ENCODE data around the gene PASK. TPM values are rescaled to one million over a fixed set of nuclear protein-coding genes. Genes with fewer than 3 reads are reported as not detected.

The PASK gene
- polyA plus RNA-seq, 1 donor from 2014 or later = 26.0 TPM

DNA sequence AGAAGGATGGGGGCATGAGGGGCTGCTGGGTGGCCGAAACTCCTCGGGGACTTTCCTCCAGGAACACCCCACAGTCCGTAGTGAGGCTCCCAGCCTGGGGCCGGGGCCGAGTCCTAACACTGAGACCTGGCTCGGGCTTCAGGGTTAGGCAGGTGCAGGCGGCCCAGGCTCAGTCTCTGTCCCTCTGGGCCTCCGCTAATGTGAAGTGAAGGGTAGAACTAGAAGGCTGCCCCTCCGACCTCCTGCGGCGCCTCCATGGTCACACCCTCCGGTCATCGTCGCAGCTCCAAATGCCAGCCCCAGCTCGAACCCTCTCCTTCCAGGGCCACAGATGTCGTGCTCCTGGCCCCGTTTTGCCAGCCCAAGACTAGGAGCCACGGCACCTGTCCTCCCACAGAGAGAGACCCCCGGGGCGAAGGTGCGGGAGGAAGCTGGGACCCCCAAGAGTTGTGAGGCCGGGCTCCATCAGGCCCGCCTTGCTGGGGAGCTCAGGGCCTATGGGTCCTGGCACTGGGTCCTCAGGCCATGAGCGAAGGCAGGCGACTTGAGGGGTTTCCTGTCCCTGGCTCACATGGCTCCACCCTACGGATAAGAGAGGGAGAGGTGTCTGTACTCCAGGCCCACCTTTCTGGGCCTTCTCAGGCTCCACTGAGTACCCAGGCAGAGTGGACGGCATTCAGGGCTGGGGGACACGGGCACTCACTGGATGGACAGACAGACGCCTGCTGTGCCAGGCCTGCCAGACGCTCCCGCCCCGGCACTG lies 40.0 kb upstream of the PASK start:
- Histone ChIP-seq H3K9me2 (ENCODE audit: insufficient read depth, low read length) (no peaks in the 10 kb centered on the region), H3K79me2 (replicated peaks; ENCODE audit: insufficient read depth, low read length) (no peaks in the 10 kb centered on the region)
- TF ChIP-seq POLR2AphosphoS5 (IDR thresholded peaks at IDR 0.05) = no peak
- TF ChIP-seq REST (IDR thresholded peaks at IDR 0.05; ENCODE audit: borderline replicate concordance) = no peak
- no peak for TF ChIP-seq MXI1 (conservative IDR thresholded peaks at IDR 0.05; ENCODE audit: poor library complexity, severe bottlenecking)
- TF ChIP-seq RAD21 (conservative IDR thresholded peaks at IDR 0.05) = no peak
- TF ChIP-seq SMC3 (conservative IDR thresholded peaks at IDR 0.05; ENCODE audit: poor library complexity) = no peak
- TF ChIP-seq EP300 (conservative IDR thresholded peaks at IDR 0.05; ENCODE audit: poor library complexity, severe bottlenecking) = no peak
- TF ChIP-seq, protein P1, sequence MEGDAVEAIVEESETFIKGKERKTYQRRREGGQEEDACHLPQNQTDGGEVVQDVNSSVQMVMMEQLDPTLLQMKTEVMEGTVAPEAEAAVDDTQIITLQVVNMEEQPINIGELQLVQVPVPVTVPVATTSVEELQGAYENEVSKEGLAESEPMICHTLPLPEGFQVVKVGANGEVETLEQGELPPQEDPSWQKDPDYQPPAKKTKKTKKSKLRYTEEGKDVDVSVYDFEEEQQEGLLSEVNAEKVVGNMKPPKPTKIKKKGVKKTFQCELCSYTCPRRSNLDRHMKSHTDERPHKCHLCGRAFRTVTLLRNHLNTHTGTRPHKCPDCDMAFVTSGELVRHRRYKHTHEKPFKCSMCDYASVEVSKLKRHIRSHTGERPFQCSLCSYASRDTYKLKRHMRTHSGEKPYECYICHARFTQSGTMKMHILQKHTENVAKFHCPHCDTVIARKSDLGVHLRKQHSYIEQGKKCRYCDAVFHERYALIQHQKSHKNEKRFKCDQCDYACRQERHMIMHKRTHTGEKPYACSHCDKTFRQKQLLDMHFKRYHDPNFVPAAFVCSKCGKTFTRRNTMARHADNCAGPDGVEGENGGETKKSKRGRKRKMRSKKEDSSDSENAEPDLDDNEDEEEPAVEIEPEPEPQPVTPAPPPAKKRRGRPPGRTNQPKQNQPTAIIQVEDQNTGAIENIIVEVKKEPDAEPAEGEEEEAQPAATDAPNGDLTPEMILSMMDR (IDR thresholded peaks at IDR 0.05; ENCODE audit: poor library complexity, severe bottlenecking) = no peak
- no peak for TF ChIP-seq TAF1 (IDR thresholded peaks at IDR 0.05; ENCODE audit: low read depth)
- TF ChIP-seq EZH2 (IDR thresholded peaks at IDR 0.05; ENCODE audit: borderline replicate concordance, insufficient read depth, low read length, poor library complexity, severe bottlenecking) = no peak

GRCh38 chr2:241188361-241189092 lies 39.3 kb upstream of the PASK start, which contains the start of gene ANO7:
TSS of gene ANO7 (plus strand) at chr2:241188677. CDS start at chr2:241190064, 1,387 bp downstream.
- Histone ChIP-seq H3K4me3 (ENCODE audit: low read length) (no peak within 1 kb of the TSS), H3K9me3 (ENCODE audit: low read length) (no peaks in the 10 kb centered on the region), H4K20me1 (ENCODE audit: insufficient read depth) (no peaks in the 10 kb centered on the region), H3K79me2 (replicated peaks; ENCODE audit: insufficient read depth, low read length) (no peaks in the 10 kb centered on the region), H3K9me2 (ENCODE audit: insufficient read depth, low read length) (no peaks in the 10 kb centered on the region), H3K9ac (ENCODE audit: low read length) (no peak within 1 kb of the TSS), H3F3A (ENCODE audit: insufficient read depth, low read length, poor library complexity, severe bottlenecking) (no peaks in the 10 kb centered on the region), H2AFZ (ENCODE audit: low read depth, low read length) (no peak within 1 kb of the TSS), H3K4me2 (ENCODE audit: low read length) (no peak within 1 kb of the TSS), H3K27me3 (ENCODE audit: insufficient read depth, low read depth, low read length) (no peaks in the 10 kb centered on the region), H3K36me3 (ENCODE audit: insufficient read depth, low read length) (no peaks in the 10 kb centered on the region), H3K27ac (ENCODE audit: low read length) (no peak within 1 kb of the TSS)
- TF ChIP-seq SMC3 (conservative IDR thresholded peaks at IDR 0.05; ENCODE audit: poor library complexity) (no peak), POLR2AphosphoS5 (IDR thresholded peaks at IDR 0.05) (no peak)

More for the DNA sequence above, 40.0 kb upstream of the PASK start:
- Histone ChIP-seq H3K27me3 (ENCODE audit: insufficient read depth, low read depth, low read length) (no peaks in the 10 kb centered on the region), H3K27ac (ENCODE audit: low read length) (no peak overlapping the region), H4K20me1 (ENCODE audit: insufficient read depth) (no peaks in the 10 kb centered on the region), H3K9me3 (ENCODE audit: low read length) (no peaks in the 10 kb centered on the region), H3K4me2 (ENCODE audit: low read length) (no peak overlapping the region), H3K4me3 (ENCODE audit: low read length) (no peak overlapping the region), H3K36me3 (ENCODE audit: insufficient read depth, low read length) (no peaks in the 10 kb centered on the region), H3F3A (ENCODE audit: insufficient read depth, low read length, poor library complexity, severe bottlenecking) (no peaks in the 10 kb centered on the region), H3K9ac (ENCODE audit: low read length) (no peak overlapping the region), H2AFZ (ENCODE audit: low read depth, low read length) (no peak overlapping the region)
